ENCODE results near the gene OGT.

- TF ChIP-seq, protein P1, sequence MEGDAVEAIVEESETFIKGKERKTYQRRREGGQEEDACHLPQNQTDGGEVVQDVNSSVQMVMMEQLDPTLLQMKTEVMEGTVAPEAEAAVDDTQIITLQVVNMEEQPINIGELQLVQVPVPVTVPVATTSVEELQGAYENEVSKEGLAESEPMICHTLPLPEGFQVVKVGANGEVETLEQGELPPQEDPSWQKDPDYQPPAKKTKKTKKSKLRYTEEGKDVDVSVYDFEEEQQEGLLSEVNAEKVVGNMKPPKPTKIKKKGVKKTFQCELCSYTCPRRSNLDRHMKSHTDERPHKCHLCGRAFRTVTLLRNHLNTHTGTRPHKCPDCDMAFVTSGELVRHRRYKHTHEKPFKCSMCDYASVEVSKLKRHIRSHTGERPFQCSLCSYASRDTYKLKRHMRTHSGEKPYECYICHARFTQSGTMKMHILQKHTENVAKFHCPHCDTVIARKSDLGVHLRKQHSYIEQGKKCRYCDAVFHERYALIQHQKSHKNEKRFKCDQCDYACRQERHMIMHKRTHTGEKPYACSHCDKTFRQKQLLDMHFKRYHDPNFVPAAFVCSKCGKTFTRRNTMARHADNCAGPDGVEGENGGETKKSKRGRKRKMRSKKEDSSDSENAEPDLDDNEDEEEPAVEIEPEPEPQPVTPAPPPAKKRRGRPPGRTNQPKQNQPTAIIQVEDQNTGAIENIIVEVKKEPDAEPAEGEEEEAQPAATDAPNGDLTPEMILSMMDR (IDR thresholded peaks at IDR 0.05) = no peak
- TF ChIP-seq ZFX (IDR thresholded peaks at IDR 0.05; ENCODE audit: borderline replicate concordance) = no peak
These were observed 76.3 kb downstream of the OGT start for GRCh38 chrX:71609095-71609750.
